Activated CD8-positive, alpha-beta memory T cell treated with anti-CD3 and anti-CD28 coated beads, Interleukin-2, amount 50 U/mL, for 1 hour (primary cell): ENCODE data around the gene NFIB.

Experiments
- DNase-seq: peaks from one replicate; pipeline ENCODE4 v3.0.0-alpha.2; 2020; ENCODE audit errors: extremely low read depth

Gene NFIB

DNA sequence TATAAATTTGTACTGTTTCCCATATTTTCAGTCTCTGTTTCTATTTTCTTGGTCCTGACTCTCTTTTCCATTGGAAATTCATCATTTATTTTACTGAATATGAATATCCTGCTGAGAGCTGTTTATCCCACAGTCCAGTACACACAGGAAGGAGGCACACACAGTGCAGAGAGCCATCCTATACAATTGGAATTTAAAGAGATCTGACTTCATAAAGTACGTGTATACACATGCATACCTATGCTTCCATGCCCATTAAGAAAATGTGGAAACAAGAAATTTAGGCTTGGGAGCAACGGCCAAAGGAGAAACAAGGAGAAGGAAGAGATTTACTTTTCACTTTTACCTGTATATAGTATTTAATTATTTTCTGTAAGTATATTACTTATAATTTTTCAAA is 99.2 kb downstream of the NFIB start:
- DNase-seq = no peak

GRCh38 chr9:14214065-14214684 is 99.8 kb downstream of the NFIB start:
- no peak for DNase-seq

GRCh38 chr9:14213504-14213903 is 100.4 kb downstream of the NFIB start:
- DNase-seq = no peak

- no peak for DNase-seq
Measured at GRCh38 chr9:14212697-14213420, 101.1 kb downstream of the NFIB start.

GRCh38 chr9:14212077-14212476 is 101.9 kb downstream of the NFIB start:
- DNase-seq = no peak

DNA sequence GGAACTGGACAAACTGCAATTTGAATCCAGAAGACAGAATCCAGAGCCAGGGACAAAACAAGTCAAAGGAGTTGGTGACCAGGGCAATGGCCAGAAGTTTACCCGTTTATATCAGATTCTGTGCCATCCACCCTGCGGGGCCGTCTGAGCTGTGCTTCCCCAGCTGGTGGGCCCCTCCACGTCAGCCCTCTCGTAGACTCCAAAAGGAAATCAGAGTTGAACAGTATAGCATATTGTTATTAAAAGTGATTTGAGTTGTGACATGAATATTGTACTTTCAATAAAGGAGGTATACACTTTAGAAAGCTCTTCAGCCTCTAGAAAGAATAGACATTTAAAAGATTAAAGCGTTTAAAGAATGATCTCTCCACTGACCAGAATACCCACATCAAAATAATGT is 102.4 kb downstream of the NFIB start:
- no peak for DNase-seq

DNA sequence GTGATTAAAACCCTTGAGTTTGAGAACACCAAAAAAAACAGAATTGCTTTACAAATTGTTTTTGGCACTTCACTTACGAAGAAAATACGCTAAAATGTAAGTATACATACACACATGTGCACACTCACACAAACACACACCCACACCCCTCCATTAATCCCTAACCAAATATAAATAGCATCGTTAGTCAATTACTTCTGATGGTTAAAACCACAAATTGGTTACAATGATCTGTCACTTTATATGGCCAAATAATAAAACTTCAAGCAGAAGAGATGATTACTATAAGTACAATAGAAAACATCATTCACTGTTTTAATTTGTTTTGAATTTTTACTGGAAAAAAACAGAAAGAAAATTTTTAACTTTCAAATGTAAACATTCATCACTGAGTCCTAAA is 103.5 kb downstream of the NFIB start:
- DNase-seq = no peak

GRCh38 chr9:14209399-14210345 is 104.3 kb downstream of the NFIB start:
- no peak for DNase-seq

DNA sequence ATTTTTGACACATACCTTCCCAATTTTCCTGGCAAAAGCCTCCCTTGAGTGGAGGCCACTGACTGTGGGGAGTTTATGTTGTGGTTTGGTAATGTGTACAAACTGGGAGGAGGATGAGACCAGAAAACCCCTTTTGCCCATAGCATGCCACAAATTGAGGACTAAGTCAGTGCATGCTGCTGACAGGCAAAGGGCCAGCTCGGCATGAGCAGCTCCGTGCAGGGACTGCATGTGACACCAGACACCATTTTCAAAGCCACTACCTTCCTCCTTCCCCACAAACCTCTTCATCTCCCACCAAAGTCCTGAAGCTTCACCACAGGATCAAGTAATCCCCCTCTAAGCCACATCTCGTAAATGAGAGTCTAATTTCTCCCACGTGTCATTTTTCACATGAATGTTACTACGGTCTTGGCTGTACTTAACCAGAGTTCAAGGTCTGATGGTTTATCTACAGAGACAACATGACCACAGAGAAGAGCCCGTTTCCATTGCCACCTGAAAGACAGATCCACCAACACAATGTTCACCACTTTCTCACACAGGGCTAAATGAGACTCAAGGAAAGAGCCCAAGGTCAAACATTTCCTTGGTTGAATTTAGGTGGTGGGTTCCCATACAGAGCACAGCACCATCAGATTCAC is 106.5 kb downstream of the NFIB start:
- no peak for DNase-seq

DNA sequence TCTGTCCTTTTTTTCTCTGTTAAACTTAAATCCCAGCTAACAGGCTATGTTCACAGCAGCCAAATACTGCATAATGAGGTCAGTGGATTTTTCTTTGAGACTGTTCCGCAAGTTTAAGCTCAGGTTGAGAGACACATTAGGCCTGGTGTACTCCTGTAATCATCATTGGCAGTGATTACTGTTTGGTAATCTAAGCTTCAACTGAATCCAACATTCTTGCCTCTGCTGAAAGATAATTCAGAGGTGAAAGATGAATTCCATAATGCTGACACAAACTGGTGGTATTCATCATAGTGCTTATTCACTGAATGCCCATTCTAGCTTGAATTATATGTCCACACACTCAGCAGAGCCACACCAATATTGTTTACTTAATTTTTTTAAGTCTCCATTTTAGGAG is 108.5 kb downstream of the NFIB start:
- no peak for DNase-seq

DNA sequence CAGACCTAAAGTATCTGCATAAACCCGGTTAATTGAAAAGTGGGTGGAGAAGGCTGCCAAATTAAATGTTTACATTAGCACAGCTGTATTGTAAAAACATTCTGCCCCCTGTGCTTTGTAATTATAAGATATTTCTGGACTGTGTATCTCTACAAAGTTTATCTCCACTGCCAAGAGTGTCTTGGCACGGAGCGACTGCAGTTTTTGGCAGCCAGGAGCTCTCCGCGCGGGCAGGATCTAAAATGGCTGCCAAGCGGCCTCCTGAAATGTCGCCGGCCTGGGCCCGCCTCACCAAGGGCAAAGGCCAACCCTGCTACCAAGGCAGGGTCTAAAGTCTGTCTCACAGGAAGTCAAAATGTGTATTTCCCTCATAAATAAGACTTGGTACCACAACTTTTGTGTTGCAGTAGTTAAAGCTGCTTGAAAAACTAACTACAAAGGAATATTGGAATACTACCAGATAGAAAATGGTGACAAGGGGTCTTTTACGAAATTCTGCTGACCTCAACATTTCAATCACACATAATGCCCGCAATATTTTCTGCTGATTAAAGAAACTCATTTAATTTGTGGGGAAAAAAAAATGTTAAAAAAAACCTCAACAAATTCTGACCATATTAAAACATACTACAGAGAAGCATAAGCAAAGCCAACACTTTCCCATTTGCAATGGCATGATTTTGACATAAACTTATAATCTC is 110.4 kb downstream of the NFIB start:
- DNase-seq = no peak

- DNase-seq = no peak
Measured at GRCh38 chr9:14198841-14199455, 115.0 kb downstream of the NFIB start.

DNA sequence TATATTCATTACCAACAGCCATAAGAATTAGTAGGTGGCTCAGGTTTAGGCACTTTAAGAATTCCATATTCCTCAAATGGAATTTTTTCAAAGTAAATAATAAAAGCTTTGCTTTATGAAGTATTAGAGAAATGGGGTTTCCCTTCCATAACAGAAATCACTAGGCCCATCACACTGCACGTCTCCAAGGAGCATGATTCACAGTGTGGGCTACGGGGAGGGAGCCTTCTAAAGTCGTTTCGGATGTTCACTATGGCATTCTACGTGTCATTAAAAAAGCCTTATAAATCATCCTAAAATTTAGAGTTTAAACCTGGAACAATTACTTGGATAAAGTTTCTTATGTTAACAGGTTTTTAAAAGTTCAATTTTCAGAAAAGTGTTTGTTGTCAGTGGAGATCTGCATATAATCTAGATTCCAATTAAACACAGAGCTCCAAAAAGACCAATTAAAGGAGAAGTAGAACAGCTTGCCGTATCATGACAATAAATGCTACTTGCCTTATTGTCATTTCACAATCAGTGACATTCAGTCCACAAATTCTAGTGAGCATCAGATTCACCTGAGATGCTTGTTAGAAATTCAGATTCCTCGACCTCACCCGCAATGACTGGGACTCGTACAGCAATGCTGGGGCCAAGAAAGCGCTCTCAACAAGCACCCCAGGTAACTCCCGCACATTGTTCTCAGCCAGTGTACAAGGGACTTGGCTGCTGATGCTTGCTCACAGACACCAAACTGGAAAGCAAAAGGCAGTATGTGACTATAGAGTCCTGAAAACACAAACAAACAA is 115.7 kb downstream of the NFIB start:
- DNase-seq = no peak

GRCh38 chr9:14197325-14197858 is 116.5 kb downstream of the NFIB start:
- DNase-seq = no peak

GRCh38 chr9:14193328-14193990 is 120.5 kb downstream of the NFIB start:
- DNase-seq = no peak

DNA sequence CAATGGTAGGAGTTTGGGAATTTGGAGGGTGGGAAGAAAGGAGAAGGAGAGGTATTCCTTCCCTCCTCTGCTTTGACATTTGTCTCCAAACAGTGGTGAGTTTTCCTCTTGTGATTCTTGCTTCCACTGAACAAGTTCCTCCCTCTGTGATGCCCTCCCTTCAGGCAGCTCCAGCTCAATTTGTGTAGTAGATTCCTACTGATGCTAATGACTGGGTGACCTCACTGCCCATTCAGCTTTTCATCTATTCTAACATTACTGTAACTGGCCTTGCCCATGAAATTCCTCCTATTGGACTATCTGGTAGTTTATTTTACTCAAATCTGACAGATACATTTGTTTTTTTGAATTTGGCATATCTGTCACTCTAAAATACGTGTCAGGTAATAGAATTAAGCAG is 121.4 kb downstream of the NFIB start:
- DNase-seq = no peak

DNA sequence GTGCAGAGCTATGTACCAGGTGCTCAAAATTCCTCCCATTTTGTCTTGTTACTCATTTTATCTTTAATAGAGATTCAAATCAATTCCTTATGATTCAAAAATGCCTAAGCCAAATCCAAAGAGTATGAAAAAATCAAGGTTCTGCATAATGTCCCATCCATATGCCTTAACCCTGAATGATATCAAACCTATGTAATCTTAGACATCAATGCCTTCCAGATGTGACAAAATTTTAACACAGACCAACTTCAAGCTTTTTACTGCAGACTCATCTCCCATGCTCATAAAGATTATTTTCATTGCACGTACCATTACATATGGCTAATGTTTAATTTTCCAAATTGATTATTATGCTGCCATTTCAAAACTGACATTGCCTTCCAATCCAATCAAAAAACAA is 122.4 kb downstream of the NFIB start:
- DNase-seq = no peak

GRCh38 chr9:14190240-14190639 is 123.7 kb downstream of the NFIB start:
- DNase-seq = no peak

GRCh38 chr9:14189578-14189977 is 124.4 kb downstream of the NFIB start:
- no peak for DNase-seq
